Measurements from ENCODE around the gene FUCA1.
A peak's percentile ranks its signal among the peaks of the same experiment; 100 is the strongest.
"Not testable (repeated sequence)": the region's sequence is repeated elsewhere in the genome, so short reads cannot be mapped to it uniquely, and the experiment has no call there.

FUCA1 gene

DNA sequence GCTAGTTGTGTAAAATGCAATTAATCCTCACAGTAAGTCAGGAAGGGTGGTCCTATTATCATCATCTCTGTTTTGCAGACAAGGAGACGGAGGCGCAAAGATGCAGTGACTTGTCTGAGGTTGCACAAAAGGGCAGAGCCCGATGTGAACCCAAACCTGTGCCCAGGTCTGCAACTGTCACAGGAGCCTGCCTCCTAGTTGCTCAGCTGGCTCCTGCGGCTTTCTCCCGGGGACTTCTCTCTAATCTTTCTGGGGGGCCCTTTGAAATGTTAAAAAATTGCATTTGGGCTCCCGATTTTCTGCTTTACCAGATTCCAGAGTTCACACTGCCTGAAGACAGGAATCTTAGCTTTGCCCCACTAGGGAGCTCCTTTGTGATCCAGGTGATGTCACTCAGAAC is 35.7 kb upstream of the FUCA1 start:
- H3K27me3 Mint-ChIP-seq, result no peaks in the 10 kb centered on the region
- peak overlapping the region; percentile 91 for H3K27ac Mint-ChIP-seq
- H3K4me3 Mint-ChIP-seq, result no peak overlapping the region
- peaks cover 87% of the 10 kb centered on the region for H3K4me1 Mint-ChIP-seq
- H3K36me3 Mint-ChIP-seq, result peaks cover 67% of the 10 kb centered on the region
- no peaks in the 10 kb centered on the region for H3K9me3 Mint-ChIP-seq
- ATAC-seq, result no peak

GRCh38 chr1:23902321-23903278 is 34.5 kb upstream of the FUCA1 start:
- peak; percentile 35 for ATAC-seq
- H3K27me3 Mint-ChIP-seq, result no peaks in the 10 kb centered on the region

GRCh38 chr1:23900017-23900416 is 31.9 kb upstream of the FUCA1 start:
- Mint-ChIP-seq H3K4me1 (peaks cover 72% of the 10 kb centered on the region), H3K4me3 (peak overlapping the region; percentile 41), H3K36me3 (peaks cover 58% of the 10 kb centered on the region), H3K27ac (peak overlapping the region; percentile 92)
- not testable (repeated sequence) for H3K9me3 Mint-ChIP-seq, ATAC-seq, H3K27me3 Mint-ChIP-seq

More at GRCh38 chr1:23902321-23903278, 34.5 kb upstream of the FUCA1 start:
- Mint-ChIP-seq H3K4me1 (peaks cover 80% of the 10 kb centered on the region), H3K36me3 (peaks cover 63% of the 10 kb centered on the region), H3K9me3 (no peaks in the 10 kb centered on the region), H3K27ac (peak overlapping the region; percentile 92), H3K4me3 (peak overlapping the region; percentile 23)

DNA sequence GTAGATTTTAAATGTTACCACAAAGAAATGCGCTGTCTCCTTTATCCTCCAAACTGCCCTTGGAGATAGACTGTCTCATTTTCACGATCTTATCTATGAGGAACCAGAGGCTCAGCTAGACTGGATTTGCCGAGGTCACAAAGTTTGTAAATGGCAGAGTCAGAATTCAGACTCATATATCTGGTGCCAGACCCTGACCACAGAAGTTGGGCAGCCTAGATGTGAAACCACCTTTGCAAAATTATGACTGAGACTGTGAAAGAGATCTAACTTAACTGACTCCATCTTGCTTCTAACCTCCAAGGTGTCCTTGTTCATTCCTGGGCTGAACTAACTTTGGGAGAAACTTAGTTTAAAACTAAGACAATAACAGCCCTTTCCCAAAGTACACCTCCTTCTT is 31.0 kb upstream of the FUCA1 start:
- Mint-ChIP-seq H3K36me3 (peaks cover 57% of the 10 kb centered on the region), H3K4me1 (peaks cover 68% of the 10 kb centered on the region), H3K4me3 (peak overlapping the region; percentile 63), H3K27me3 (no peaks in the 10 kb centered on the region), H3K9me3 (no peaks in the 10 kb centered on the region), H3K27ac (peak overlapping the region; percentile 92)
- ATAC-seq, result peak; percentile 80

DNA sequence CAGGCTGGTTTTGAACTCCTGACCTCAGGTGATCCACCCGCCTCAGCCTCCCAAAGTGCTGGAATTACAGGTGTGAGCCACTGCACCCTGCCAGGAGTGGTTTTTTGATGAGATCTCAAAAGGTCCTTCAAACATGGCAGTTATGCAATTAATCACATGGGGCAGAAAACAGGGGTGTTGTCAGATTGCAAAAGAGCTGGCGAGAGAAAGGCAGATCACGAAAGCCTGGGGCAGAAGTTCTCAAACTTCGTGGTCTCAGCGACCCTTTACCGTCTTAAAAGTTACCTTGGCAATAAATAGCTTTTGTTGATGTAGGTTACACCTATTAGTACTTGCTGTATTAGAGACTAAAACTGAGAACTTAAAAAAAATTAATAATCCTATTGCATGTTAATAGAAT is 29.0 kb upstream of the FUCA1 start:
- ATAC-seq, result no peak
- H3K4me1 Mint-ChIP-seq, result peaks cover 73% of the 10 kb centered on the region
- H3K27me3 Mint-ChIP-seq, result no peaks in the 10 kb centered on the region
- peak overlapping the region; percentile 92 for H3K27ac Mint-ChIP-seq
- H3K4me3 Mint-ChIP-seq, result no peak overlapping the region
- H3K36me3 Mint-ChIP-seq, result peaks cover 70% of the 10 kb centered on the region
- H3K9me3 Mint-ChIP-seq, result no peaks in the 10 kb centered on the region

GRCh38 chr1:23896491-23896890 is 28.4 kb upstream of the FUCA1 start:
- Mint-ChIP-seq H3K4me1 (peaks cover 73% of the 10 kb centered on the region), H3K9me3 (no peaks in the 10 kb centered on the region), H3K27ac (peak overlapping the region; percentile 92), H3K4me3 (no peak overlapping the region), H3K36me3 (peaks cover 70% of the 10 kb centered on the region), H3K27me3 (no peaks in the 10 kb centered on the region)
- ATAC-seq, result no peak

GRCh38 chr1:23895993-23896392 is 27.9 kb upstream of the FUCA1 start:
- Mint-ChIP-seq H3K4me1 (peaks cover 73% of the 10 kb centered on the region), H3K27ac (peak overlapping the region; percentile 92), H3K27me3 (no peaks in the 10 kb centered on the region), H3K9me3 (no peaks in the 10 kb centered on the region), H3K36me3 (peaks cover 70% of the 10 kb centered on the region), H3K4me3 (no peak overlapping the region)
- ATAC-seq, result no peak

GRCh38 chr1:23895082-23895481 is 27.0 kb upstream of the FUCA1 start:
- H3K4me3 Mint-ChIP-seq, result no peak overlapping the region
- no peaks in the 10 kb centered on the region for H3K9me3 Mint-ChIP-seq
- peaks cover 73% of the 10 kb centered on the region for H3K4me1 Mint-ChIP-seq
- no peak for ATAC-seq
- no peaks in the 10 kb centered on the region for H3K27me3 Mint-ChIP-seq
- H3K36me3 Mint-ChIP-seq, result peaks cover 68% of the 10 kb centered on the region
- H3K27ac Mint-ChIP-seq, result peak overlapping the region; percentile 92

DNA sequence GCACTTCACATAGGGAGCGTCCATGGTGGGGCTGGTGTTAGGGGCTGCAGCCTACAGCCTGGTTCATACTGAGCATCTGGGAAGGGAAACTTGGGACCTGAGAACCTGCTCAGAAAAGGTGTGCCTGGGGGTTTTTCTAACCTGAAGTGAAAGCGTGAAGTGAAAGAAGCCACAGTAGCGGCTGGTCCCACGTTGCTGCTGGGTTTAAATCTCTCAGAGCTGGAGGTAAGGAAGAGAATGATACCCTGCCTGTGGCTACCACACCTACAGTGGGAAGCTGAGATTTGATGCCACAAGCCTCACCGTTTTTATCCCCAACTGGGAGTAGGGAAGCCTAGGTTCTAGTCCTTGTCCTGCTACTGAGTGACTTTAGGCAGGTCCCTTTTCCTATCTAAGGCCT is 21.0 kb upstream of the FUCA1 start:
- Mint-ChIP-seq H3K9me3 (no peaks in the 10 kb centered on the region), H3K27ac (peak overlapping the region; percentile 92), H3K4me3 (peak overlapping the region; percentile 76), H3K4me1 (peaks cover 84% of the 10 kb centered on the region), H3K27me3 (no peaks in the 10 kb centered on the region), H3K36me3 (peaks cover 44% of the 10 kb centered on the region)
- peak; percentile 77 for ATAC-seq

DNA sequence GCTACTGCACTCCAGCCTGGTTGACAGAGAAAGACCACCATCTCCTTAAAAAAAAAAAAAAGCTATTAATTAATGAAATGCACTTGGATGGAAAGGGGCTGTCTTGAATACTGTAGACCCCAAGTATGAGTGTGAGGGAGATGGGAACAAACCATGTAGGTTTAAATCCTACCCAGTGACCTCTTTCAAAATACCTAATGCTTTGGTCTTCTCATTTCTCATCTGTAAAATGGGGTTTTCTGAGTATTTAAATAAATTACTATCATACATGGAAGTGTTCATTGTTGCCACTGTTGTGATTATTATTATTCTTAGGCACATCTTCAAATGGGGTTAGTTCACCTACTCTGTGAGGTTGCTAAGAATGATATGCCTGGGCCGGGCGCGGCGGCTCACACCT is 17.1 kb upstream of the FUCA1 start:
- peak overlapping the region; percentile 46 for H3K27ac Mint-ChIP-seq

GRCh38 chr1:23882746-23883145 is 14.7 kb upstream of the FUCA1 start:
- Mint-ChIP-seq H3K36me3 (peaks cover 56% of the 10 kb centered on the region), H3K4me3 (no peak overlapping the region), H3K4me1 (peaks cover 35% of the 10 kb centered on the region), H3K27me3 (no peaks in the 10 kb centered on the region), H3K27ac (peak overlapping the region; percentile 56), H3K9me3 (peaks cover 3% of the 10 kb centered on the region)
- no peak for ATAC-seq

More for the DNA sequence above, 17.1 kb upstream of the FUCA1 start:
- Mint-ChIP-seq H3K9me3 (no peaks in the 10 kb centered on the region), H3K27me3 (no peaks in the 10 kb centered on the region), H3K36me3 (peaks cover 34% of the 10 kb centered on the region), H3K4me1 (peaks cover 60% of the 10 kb centered on the region), H3K4me3 (no peak overlapping the region)
- no peak for ATAC-seq

- peaks cover 21% of the 10 kb centered on the region for H3K4me1 Mint-ChIP-seq
- no peaks in the 10 kb centered on the region for H3K27me3 Mint-ChIP-seq
- H3K4me3 Mint-ChIP-seq, result no peak overlapping the region
- peaks cover 75% of the 10 kb centered on the region for H3K36me3 Mint-ChIP-seq
- peaks cover 6% of the 10 kb centered on the region for H3K9me3 Mint-ChIP-seq
- ATAC-seq, result no peak
- peak overlapping the region; percentile 7 for H3K27ac Mint-ChIP-seq
Observed at GRCh38 chr1:23879809-23880208, 11.7 kb upstream of the FUCA1 start.

DNA sequence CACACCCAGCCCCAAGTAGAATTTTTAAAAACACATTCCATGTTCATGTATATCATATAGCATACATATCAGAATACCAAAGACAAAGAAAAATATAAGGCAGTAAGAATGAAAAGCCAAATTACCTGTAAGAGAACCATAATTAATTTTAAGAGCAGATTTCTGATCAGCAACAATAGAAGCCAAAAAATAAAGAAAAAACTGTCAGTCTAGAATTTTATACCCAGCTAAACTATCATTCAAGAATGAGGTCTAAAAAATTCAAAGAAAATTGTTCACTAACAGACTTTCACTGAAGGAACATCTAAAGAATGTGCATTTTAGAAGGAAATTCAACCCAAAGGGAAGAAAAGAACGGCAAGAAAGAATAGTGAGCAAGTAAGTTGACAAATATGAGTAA is 10.6 kb upstream of the FUCA1 start:
- Mint-ChIP-seq H3K27ac (no peak overlapping the region), H3K36me3 (peaks cover 81% of the 10 kb centered on the region)

GRCh38 chr1:23875382-23875781 is 7.3 kb upstream of the FUCA1 start:
- ATAC-seq, result no peak
- Mint-ChIP-seq H3K27me3 (no peaks in the 10 kb centered on the region), H3K36me3 (peaks cover 65% of the 10 kb centered on the region), H3K9me3 (peaks cover 6% of the 10 kb centered on the region), H3K4me3 (no peak overlapping the region), H3K27ac (peak overlapping the region; percentile 55), H3K4me1 (peaks cover 24% of the 10 kb centered on the region)

More for the DNA sequence above, 10.6 kb upstream of the FUCA1 start:
- Mint-ChIP-seq H3K9me3 (peaks cover 6% of the 10 kb centered on the region), H3K27me3 (no peaks in the 10 kb centered on the region), H3K4me1 (peaks cover 25% of the 10 kb centered on the region), H3K4me3 (no peak overlapping the region)
- ATAC-seq, result no peak

DNA sequence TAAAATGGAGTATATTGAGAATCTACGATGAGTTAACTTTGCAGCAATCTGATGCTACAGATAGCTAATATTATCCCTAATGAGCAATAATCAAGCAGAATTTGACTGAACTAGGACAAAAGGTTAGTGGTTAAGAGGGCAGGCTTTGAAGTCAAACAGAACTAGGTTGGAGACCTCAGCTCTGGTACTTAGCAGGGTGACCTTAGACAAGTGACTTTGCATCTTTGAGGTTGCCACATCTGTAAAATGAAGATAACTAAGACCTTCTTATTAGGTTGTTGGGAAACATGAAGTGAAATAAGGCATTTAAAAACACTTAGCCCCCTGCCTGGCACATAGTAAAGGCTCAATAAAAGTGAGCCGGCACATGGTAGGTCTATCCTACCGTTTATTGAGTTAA is 4.3 kb upstream of the FUCA1 start:
- no peak for ATAC-seq
- H3K27me3 Mint-ChIP-seq, result no peaks in the 10 kb centered on the region
- H3K27ac Mint-ChIP-seq, result no peak overlapping the region
- peaks cover 45% of the 10 kb centered on the region for H3K4me1 Mint-ChIP-seq
- H3K4me3 Mint-ChIP-seq, result no peak overlapping the region
- H3K9me3 Mint-ChIP-seq, result peaks cover 6% of the 10 kb centered on the region
- peaks cover 35% of the 10 kb centered on the region for H3K36me3 Mint-ChIP-seq

DNA sequence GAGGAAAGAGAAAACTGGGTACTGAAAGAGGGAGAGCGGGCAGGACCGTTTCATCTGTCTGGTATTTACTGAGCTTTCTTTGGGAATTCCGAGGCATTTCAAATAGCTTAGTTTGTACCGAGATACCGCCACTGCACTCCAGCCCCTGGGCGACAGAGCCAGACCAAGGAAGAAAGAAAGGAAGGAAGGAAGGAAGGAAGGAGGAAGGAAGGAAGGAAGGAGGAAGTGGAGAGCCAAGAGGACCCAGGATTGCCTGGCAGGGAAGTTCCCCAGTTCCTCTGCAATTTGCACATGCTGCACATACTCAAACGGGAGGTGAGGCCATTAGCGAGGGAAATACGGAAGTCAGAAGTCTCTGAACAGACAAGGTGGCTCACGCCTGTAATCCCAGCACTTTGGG is 961 bp upstream of the FUCA1 start:
- Mint-ChIP-seq H3K4me3 (peak overlapping the region; percentile 83), H3K27me3 (no peaks in the 10 kb centered on the region), H3K36me3 (peaks cover 13% of the 10 kb centered on the region), H3K27ac (peak overlapping the region; percentile 57), H3K4me1 (peaks cover 52% of the 10 kb centered on the region), H3K9me3 (peaks cover 4% of the 10 kb centered on the region)
- ATAC-seq, result no peak

Data from stimulated activated memory B cell treated with anti-CD40 and anti-IgM and Interleukin-4, amounts not matched to agents 10 μg/mL and 1 μg/mL and 100 μg/mL, for 72 hours (primary cell).